Left lung (tissue), 10 donors: ENCODE measurements around the gene NPTN. TPM values are rescaled to one million over a fixed set of nuclear protein-coding genes. Genes with fewer than 3 reads are reported as not detected.
"Not testable (repeated sequence)": the region's sequence is repeated elsewhere in the genome, so short reads cannot be mapped to it uniquely, and the experiment has no call there.

Source experiments
- ATAC-seq: fragments of 200-7000 bp; cut with Tn5 transposase; one replicate; pipeline ENCODE4 v1.9.1; 2020; ENCODE audit warnings: moderate library complexity
- DNase-seq, 4 donors: peaks; one replicate each; pipeline ENCODE4 v3.0.0-alpha.2; 2013 to 2020
- H3K27ac ChIP-seq, 2 donors: fragments of 200-600 bp; sonication (generic) in 1 of 2; one replicate each; pipeline versions ENCODE4 v1.5.0 to v1.8.0; 2020 to 2021
- H3K27me3 ChIP-seq, 2 donors: fragments of 200-600 bp; sonication (generic) in 1 of 2; one replicate each; pipeline versions ENCODE4 v1.5.0 to v1.8.0; 2020 to 2021
- H3K36me3 ChIP-seq, 2 donors: fragments of 200-600 bp; sonication (generic) in 1 of 2; one replicate each; pipeline versions ENCODE4 v1.5.0 to v1.8.0; 2020 to 2021
- H3K4me1 ChIP-seq, 2 donors: fragments of 200-600 bp; one replicate each; pipeline ENCODE4 v1.8.0; 2021
- H3K4me3 ChIP-seq, 2 donors: fragments of 200-600 bp; sonication (generic) in 1 of 2; one replicate each; pipeline versions ENCODE4 v1.5.0 to v1.8.0; 2020 to 2021; ENCODE audit warnings: mild to moderate bottlenecking in 1 of 2
- H3K9me3 ChIP-seq, 2 donors: fragments of 200-600 bp; sonication (generic) in 1 of 2; one replicate each; pipeline versions ENCODE4 v1.5.0 to v1.8.0; 2020 to 2021
- intact Hi-C, 2 donors: fragments of 100-400 bp; cut with DNase I; formaldehyde crosslinking; loops; one replicate each; pipeline versions ENCODE4 v1.11.2 to v1.14.2; 2022
- polyA plus RNA-seq, 6 donors: library from polyadenylated mRNA; unstranded; fragments of 120-200 nt; gene quantifications; one replicate each; pipeline ENCODE4 v1.2.1, GENCODE V29; 2013; ENCODE audit not compliant: insufficient read length in 6 of 6
- total RNA-seq, 2 donors: library from RNA; stranded (reverse); fragmentation: NEBNext Ultra II Directional; extraction: Animal tissue kit (Norgen Biotek cat#: 25700); gene quantifications; one replicate each; pipeline ENCODE4 v1.2.1, GENCODE V29; 2021
- TF ChIP-seq, protein P1 (sequence below), 2 donors: fragments of 200-600 bp; sonication (generic) in 1 of 2; IDR thresholded peaks; one replicate each; pipeline versions ENCODE4 v1.5.0 to v1.8.0; 2021; ENCODE audit warnings: antibody characterized with exemption in 2 of 2
- donor health status: DM: no; HTN: yes; CAD: no.
- donor health status: DM: no; HTN: no; CAD: no.

Gene NPTN
- total and polyA plus RNA-seq, 8 donors = 111 to 140 (median 123) TPM

DNA sequence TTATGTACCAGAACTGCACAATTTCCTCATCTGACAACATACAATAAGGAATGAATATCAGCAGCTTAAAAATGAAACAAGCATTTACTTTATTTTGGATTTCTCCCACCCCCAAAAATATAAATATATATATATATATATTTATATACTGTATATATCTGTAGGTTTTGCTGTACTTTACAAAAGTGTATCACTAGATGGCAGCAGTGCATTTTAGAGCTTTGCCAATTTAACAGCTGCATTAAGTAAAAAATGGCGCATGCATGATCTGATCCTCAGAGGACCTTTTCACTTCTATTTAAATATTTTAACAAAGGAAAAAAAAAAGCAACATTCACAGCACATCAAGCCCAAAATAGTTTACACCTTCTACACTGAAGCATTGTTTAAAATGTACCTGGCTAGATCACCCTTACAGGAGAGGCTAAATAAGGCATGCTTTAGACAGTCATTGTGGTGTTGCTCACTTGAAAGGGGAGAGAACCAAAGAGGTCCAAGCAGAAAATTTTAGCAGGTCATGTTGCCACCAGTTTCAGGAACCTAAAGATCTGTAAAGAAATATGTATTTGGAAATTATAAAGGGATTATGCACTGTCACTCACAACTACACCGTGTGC lies 72.6 kb downstream of the NPTN start:
- ATAC-seq (peak; percentile 77), DNase-seq (peak in 2 of 4 donors; percentile 67 to 84)
- intact Hi-C loops = loop anchor here in 1 of 2 donors (5.0 to 10.0 kb wide), 2 partner anchors 77 to 134 kb away; no protein-coding TSS in a partner anchor
- no peaks in the 10 kb centered on the region for H3K27me3 ChIP-seq
- TF ChIP-seq, protein P1, sequence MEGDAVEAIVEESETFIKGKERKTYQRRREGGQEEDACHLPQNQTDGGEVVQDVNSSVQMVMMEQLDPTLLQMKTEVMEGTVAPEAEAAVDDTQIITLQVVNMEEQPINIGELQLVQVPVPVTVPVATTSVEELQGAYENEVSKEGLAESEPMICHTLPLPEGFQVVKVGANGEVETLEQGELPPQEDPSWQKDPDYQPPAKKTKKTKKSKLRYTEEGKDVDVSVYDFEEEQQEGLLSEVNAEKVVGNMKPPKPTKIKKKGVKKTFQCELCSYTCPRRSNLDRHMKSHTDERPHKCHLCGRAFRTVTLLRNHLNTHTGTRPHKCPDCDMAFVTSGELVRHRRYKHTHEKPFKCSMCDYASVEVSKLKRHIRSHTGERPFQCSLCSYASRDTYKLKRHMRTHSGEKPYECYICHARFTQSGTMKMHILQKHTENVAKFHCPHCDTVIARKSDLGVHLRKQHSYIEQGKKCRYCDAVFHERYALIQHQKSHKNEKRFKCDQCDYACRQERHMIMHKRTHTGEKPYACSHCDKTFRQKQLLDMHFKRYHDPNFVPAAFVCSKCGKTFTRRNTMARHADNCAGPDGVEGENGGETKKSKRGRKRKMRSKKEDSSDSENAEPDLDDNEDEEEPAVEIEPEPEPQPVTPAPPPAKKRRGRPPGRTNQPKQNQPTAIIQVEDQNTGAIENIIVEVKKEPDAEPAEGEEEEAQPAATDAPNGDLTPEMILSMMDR (IDR thresholded peaks at IDR 0.05) = peak in 1 of 2 donors; percentile 41
- H3K9me3 ChIP-seq = no peaks in the 10 kb centered on the region
- H3K36me3 ChIP-seq = peaks cover 0 to 89% of the 10 kb centered on the region in 2 donors
- no peak overlapping the region for H3K4me3 ChIP-seq
- H3K4me1 ChIP-seq = peaks cover 0 to 14% of the 10 kb centered on the region in 2 donors
- no peak overlapping the region for H3K27ac ChIP-seq

DNA sequence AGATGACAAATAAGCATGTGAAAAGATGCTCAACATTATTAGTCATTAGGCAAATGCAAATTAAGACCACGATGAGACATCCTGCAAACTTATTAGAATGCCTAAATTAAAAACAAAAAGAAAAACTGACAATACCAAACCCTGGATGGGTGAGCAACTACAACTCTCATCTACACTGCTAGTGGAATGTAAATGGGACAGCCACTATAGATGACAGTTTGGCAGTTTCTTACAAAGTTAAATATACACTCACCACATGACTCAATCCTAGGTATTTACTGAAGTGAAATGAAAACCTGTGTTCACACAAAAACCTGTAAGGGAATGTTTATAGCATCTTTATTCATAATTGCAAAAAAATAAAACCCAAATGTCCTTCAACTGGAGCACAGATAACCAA lies 74.7 kb downstream of the NPTN start:
- Histone ChIP-seq H3K4me1 (peaks cover 0 to 2% of the 10 kb centered on the region in 2 donors), H3K27ac (no peak overlapping the region), H3K27me3 (no peaks in the 10 kb centered on the region), H3K9me3 (no peaks in the 10 kb centered on the region), H3K36me3 (peaks cover 0 to 75% of the 10 kb centered on the region in 2 donors), H3K4me3 (no peak overlapping the region)
- TF ChIP-seq, protein P1 (IDR thresholded peaks at IDR 0.05) = no peak
- DNase-seq (no peak), ATAC-seq (no peak)
- intact Hi-C loops = no loop called here

DNA sequence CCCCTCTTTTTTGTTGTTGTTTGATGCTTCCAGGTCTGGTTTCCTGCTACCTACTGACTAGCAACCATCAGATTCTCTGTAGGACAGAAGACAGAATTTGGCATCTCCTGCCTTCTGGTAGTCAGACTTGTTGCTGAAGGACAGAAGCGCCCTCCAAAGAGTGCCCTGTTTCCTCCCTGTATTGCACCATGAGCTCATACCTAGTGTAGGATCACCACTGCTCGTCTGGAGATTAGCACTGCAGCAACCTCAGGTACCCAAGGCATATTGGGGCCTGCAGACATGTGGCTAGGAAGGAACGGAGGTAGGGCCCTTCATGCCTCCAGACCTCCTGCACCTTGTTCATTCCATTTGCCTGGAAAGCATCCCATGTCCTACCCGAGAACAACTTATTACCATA lies 78.1 kb downstream of the NPTN start:
- TF ChIP-seq, protein P1 (IDR thresholded peaks at IDR 0.05) = no peak
- Histone ChIP-seq H3K9me3 (no peaks in the 10 kb centered on the region), H3K4me3 (no peak overlapping the region), H3K36me3 (peaks cover 0 to 46% of the 10 kb centered on the region in 2 donors), H3K4me1 (no peaks in the 10 kb centered on the region), H3K27ac (no peak overlapping the region), H3K27me3 (no peaks in the 10 kb centered on the region)
- DNase-seq = no peak
- intact Hi-C loops = no loop called here
- ATAC-seq = no peak

DNA sequence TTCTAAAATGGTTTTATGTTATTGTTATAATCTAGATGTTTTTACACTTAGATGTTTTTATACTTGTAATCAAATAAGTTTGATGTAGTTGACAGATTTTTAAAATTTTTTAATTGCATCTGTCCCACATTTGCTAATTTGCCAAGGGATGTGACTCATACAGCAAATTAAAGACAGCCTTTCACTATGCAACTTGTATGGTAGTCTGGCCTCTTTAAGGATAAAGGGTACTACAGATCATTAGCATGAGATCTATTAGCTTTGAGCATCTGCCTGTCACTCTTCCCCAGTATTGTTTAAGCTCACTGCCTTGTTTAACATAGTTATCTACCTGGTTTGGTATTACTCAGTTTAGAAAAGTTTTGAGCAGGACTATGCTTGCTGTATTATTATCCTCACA lies 83.0 kb downstream of the NPTN start:
- intact Hi-C loops = no loop called here
- TF ChIP-seq, protein P1 (IDR thresholded peaks at IDR 0.05) = no peak

DNA sequence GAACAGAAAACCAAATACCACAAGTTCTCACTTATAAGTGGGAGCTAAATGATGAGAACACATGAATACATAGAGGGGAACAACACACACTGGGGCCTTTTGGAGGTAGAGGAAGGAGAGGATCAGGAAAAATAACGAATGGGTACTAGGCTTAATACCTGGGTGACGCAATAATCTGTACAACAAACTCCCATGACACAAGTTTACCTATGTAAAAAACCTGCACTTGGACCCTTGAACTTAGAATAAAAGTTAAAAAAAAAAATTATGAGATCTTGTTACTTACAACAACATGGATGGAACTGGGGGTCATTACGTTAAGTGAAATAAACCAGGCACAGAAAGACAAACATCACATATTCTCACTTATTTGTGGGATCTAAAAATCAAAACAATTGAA lies 84.3 kb downstream of the NPTN start:
- ATAC-seq, intact Hi-C loops, H3K27me3 ChIP-seq, H3K36me3 ChIP-seq, H3K4me3 ChIP-seq, DNase-seq, H3K27ac ChIP-seq, H3K9me3 ChIP-seq, H3K4me1 ChIP-seq: not testable (repeated sequence)

More for the DNA sequence above, 83.0 kb downstream of the NPTN start:
- Histone ChIP-seq H3K36me3 (peaks cover 0 to 2% of the 10 kb centered on the region in 2 donors), H3K9me3 (no peaks in the 10 kb centered on the region), H3K27ac (no peak overlapping the region), H3K27me3 (no peaks in the 10 kb centered on the region), H3K4me1 (no peaks in the 10 kb centered on the region), H3K4me3 (no peak overlapping the region)
- ATAC-seq (no peak), DNase-seq (no peak)

DNA sequence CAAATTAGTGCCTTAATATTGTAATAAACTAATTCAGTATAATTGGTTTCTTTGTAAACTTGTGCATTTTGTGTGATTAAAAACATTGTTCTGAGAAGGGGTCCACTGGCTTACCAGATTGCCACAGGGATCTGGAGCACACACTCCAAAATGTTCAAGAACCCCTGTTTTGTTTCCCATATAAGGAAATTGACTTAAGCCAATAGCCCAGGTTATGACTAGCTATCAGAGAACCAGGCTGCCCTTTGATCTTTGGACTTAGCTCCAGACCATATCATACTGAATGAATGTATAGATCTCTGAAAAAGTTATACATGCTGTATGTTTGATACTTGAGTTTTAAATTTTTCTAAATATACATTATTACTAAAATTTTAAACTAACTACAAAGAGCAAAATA lies 91.7 kb downstream of the NPTN start:
- Histone ChIP-seq H3K36me3 (no peaks in the 10 kb centered on the region), H3K4me3 (no peak overlapping the region), H3K9me3 (no peaks in the 10 kb centered on the region), H3K27ac (no peak overlapping the region), H3K27me3 (no peaks in the 10 kb centered on the region), H3K4me1 (peaks cover 0 to 10% of the 10 kb centered on the region in 2 donors)
- intact Hi-C loops = no loop called here
- ATAC-seq (no peak), DNase-seq (no peak)
- TF ChIP-seq, protein P1 (IDR thresholded peaks at IDR 0.05) = no peak
